ENCODE measurements around the gene KCNJ14.
A peak's percentile ranks its signal among the peaks of the same experiment; 100 is the strongest.

The KCNJ14 gene

DNA sequence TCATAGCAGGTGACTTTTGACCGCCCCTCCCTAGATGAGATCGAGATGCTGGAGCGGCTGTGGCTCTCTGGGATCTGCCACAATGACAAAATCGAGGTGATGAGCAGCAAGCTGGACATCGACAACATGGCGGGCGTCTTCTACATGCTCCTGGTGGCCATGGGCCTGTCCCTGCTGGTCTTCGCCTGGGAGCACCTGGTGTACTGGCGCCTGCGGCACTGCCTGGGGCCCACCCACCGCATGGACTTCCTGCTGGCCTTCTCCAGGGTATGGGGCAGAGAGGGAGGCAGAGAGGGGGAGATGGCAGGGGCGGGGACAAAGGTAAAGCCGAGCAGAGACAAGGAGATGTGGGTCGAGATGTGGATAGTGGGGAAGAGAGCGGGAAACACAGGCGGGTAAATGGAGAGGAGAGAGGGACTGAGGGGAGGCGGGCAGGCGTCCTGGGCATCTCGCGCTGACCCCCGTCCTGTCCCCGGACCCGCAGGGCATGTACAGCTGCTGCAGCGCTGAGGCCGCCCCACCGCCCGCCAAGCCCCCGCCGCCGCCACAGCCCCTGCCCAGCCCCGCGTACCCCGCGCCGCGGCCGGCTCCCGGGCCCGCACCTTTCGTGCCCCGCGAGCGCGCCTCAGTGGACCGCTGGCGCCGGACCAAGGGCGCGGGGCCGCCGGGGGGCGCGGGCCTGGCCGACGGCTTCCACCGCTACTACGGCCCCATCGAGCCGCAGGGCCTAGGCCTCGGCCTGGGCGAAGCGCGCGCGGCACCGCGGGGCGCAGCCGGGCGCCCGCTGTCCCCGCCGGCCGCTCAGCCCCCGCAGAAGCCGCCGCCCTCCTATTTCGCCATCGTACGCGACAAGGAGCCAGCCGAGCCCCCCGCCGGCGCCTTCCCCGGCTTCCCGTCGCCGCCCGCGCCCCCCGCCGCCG is 13.0 kb upstream of the KCNJ14 start:
- DNase-seq (no peak), ATAC-seq (no peak)
- Mint-ChIP-seq H3K4me3 (peak overlapping the region in 1 of 2 donors; percentile 49), H3K9me3 (no peaks in the 10 kb centered on the region), H3K27ac (no peak overlapping the region), H3K4me1 (peaks cover 39% of the 10 kb centered on the region), H3K27me3 (peaks cover 33% of the 10 kb centered on the region)

DNA sequence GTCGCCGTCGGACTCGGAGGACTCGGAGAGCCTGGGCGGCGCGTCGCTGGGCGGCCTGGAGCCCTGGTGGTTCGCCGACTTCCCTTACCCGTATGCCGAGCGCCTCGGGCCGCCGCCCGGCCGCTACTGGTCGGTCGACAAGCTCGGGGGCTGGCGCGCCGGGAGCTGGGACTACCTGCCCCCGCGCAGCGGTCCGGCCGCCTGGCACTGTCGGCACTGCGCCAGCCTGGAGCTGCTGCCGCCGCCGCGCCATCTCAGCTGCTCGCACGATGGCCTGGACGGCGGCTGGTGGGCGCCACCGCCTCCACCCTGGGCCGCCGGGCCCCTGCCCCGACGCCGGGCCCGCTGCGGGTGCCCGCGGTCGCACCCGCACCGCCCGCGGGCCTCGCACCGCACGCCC is 12.1 kb upstream of the KCNJ14 start:
- H3K9me3 Mint-ChIP-seq, result no peaks in the 10 kb centered on the region
- H3K4me1 Mint-ChIP-seq, result peaks cover 48% of the 10 kb centered on the region
- no peak overlapping the region for H3K4me3 Mint-ChIP-seq
- H3K27me3 Mint-ChIP-seq, result peaks cover 33% of the 10 kb centered on the region
- DNase-seq (no peak), ATAC-seq (no peak)
- no peak overlapping the region for H3K27ac Mint-ChIP-seq

DNA sequence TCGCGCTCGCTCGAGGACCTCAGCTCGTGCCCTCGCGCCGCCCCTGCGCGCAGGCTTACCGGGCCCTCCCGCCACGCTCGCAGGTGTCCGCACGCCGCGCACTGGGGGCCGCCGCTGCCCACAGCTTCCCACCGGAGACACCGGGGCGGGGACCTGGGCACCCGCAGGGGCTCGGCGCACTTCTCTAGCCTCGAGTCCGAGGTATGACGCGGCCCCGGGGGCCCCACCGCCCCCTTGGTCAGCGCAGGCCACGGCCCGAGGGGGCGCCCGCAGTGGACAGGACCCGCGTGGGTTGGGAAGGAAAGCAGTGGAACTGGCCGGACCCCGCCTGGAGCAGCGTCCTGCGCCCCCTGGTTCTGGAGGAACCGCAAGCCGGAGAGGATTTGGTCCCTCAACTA is 11.6 kb upstream of the KCNJ14 start:
- no peak overlapping the region for H3K27ac Mint-ChIP-seq
- peak overlapping the region in 1 of 2 donors; percentile 98 for H3K4me3 Mint-ChIP-seq
- ATAC-seq, result no peak
- no peak for DNase-seq
- peaks cover 33% of the 10 kb centered on the region for H3K27me3 Mint-ChIP-seq
- no peaks in the 10 kb centered on the region for H3K9me3 Mint-ChIP-seq
- peaks cover 53% of the 10 kb centered on the region for H3K4me1 Mint-ChIP-seq

DNA sequence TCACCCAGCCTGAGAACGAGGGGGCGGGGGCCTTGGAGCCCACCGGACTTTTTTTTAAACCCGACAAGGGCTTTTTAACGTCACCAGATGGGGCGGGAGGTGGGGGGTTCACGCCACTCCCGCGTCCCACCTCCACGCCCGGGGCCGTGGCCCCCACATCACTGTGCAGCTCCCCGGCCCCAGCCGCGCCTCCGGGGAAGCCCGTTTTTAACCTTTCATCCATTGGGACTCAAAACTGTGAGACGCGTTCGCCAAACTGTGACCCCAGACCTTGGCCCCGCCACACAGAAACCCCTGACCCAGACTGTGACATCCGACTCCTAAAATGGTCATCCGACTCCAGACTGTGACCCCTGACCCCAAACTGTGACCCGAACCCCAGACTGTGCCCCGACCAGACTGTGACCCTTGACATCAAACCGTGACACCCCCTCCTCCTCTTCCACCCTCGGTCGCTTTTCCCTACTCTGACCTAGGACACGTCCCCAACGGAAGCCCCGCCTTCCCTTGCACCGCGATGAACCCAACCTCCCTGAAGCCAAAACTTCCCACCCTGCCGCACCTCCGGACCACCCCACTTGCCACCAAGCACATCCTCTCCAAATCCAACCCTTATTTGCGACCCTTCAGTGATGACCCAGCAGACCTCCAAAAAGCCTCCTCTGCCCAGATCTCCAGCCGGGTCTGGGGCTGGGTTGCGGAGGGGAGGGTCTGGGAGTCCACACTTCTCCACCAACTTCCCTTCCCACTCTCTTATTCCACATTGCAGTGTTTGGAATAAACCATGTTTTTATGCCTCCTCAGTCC is 11.0 kb upstream of the KCNJ14 start:
- ATAC-seq (no peak), DNase-seq (no peak)
- Mint-ChIP-seq H3K4me3 (peak overlapping the region; percentile 82 to 98), H3K4me1 (peaks cover 55% of the 10 kb centered on the region), H3K27me3 (peaks cover 33% of the 10 kb centered on the region), H3K9me3 (no peaks in the 10 kb centered on the region), H3K27ac (peak overlapping the region; percentile 1 to 81)

DNA sequence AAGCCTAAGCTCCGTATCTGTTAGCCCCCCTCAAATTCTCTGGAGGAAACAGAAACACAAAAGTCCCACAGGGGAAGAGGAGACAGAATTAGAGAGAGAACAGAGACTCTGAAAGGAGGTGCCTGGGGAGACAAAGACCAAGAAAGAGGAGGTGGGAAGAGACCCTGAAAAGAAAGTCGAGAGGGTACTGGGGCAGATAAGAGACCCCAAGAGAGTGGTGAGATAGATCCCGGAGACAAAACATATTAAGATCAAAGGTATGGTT is 10.5 kb upstream of the KCNJ14 start:
- Mint-ChIP-seq H3K4me3 (peak overlapping the region; percentile 82 to 98), H3K4me1 (peaks cover 55% of the 10 kb centered on the region), H3K27ac (peak overlapping the region in 1 of 2 donors; percentile 81), H3K27me3 (peaks cover 33% of the 10 kb centered on the region), H3K9me3 (no peaks in the 10 kb centered on the region)
- DNase-seq (no peak), ATAC-seq (no peak)

DNA sequence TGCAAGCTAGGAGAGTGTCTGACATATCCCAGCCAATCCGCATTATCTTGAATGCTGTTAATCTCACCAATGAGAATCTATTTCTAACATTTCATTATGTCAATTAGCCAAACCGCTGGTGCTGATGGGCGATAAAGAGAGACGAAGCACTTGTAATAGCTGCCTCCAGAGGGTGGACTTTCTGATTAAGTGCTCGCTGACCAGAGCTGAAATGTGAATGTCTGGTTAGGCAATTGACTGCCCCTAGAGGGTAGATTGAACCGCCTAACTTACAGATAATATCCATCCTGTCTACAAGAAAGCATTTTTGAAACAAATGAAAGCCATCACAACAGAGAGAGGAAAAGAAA is 10.1 kb upstream of the KCNJ14 start:
- ATAC-seq (peak; percentile 33), DNase-seq (no peak)
- H3K4me3 Mint-ChIP-seq, result peak overlapping the region; percentile 82 to 98
- peak overlapping the region; percentile 96 to 98 for H3K27ac Mint-ChIP-seq
- peaks cover 33% of the 10 kb centered on the region for H3K27me3 Mint-ChIP-seq
- H3K9me3 Mint-ChIP-seq, result no peaks in the 10 kb centered on the region
- H3K4me1 Mint-ChIP-seq, result peaks cover 55% of the 10 kb centered on the region

DNA sequence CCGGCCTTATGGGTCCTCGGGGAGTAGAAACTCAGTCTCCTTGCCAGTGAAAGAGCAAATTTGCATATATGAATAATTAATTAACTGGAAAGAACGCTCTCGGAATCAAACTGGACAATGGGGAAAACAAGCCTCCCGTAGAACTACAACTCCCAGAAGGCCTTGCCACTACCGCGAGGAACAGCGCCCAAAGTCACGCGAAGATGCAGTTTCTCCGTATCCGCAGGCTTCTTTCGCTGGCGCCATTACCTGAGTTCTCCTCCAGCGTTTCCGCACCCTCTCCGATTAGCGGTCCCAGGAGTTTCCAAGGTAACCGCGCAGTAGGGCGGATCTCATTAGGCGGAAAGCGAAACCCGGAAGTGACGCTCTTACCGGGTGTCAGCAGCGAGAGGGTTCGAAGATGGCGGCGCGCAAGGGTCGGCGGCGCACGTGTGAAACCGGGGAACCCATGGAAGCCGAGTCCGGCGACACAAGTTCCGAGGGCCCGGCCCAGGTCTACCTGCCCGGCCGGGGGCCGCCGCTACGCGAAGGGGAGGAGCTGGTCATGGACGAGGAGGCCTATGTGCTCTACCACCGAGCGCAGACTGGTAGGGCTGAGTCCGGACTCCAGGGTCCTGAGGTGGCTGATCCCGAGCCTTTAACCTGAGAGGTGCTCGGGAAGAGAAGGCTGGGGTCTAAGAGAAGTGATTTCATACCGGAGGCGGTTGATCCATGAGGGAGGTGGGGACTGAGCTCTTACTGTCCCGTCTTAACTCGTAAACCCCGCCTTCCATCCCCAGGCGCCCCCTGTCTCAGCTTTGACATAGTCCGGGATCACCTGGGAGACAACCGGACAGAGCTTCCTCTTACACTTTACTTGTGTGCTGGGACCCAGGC is 9.5 kb upstream of the KCNJ14 start, which contains the start of gene GRWD1:
Gene GRWD1 (plus strand): TSS at position 378 of the 876 bp plus-strand sequence. CDS start 23 bp downstream, at position 401.
- Mint-ChIP-seq H3K27ac (peak within 1 kb of the TSS; percentile 96 to 98), H3K4me1 (peaks cover 55% of the 10 kb centered on the region), H3K9me3 (no peaks in the 10 kb centered on the region), H3K4me3 (peak within 1 kb of the TSS; percentile 82 to 98), H3K27me3 (peaks cover 30% of the 10 kb centered on the region)
- ATAC-seq, result peak; percentile 94
- peak; percentile 91 to 97 for DNase-seq

DNA sequence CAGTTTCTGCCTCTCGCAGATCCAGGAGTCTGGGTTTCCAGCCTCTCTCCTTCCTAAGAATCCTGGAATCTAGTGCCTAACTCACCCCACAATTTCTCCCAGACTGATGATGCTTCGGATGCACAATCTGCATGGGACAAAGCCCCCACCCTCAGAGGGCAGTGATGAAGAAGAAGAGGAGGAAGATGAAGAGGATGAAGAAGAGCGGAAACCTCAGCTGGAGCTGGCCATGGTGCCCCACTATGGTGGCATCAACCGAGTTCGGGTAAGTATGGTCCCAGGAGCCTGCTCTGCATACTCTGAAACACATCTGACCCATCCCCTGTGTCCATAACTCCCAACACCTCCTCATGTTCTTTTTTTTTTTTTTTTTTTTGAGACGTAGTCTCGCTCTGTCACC is 8.8 kb upstream of the KCNJ14 start:
- Mint-ChIP-seq H3K27ac (peak overlapping the region; percentile 96 to 98), H3K27me3 (peaks cover 23% of the 10 kb centered on the region), H3K9me3 (no peaks in the 10 kb centered on the region), H3K4me3 (peak overlapping the region; percentile 82 to 98), H3K4me1 (peaks cover 55% of the 10 kb centered on the region)
- no peak for ATAC-seq
- DNase-seq, result no peak

DNA sequence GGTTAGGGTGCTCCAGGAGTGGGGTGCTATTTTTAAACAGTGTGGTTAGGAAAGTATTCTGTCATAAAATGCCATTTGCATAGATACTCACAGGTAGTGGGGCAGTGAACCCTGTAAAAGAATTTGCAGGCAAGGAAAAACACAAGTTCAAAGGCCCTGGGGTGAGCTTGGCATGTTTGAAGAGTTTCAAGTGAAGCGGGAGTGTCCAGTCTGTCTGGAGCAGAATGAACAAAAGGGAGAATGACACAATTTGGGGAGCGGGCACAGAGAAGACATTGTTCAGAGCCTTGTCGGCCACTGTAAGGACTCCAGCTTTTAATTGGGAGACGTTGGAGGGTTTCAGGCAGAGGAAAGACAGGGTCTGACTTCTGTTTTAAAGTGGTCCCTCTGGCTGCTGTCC is 6.8 kb upstream of the KCNJ14 start:
- peaks cover 13% of the 10 kb centered on the region for H3K27me3 Mint-ChIP-seq

DNA sequence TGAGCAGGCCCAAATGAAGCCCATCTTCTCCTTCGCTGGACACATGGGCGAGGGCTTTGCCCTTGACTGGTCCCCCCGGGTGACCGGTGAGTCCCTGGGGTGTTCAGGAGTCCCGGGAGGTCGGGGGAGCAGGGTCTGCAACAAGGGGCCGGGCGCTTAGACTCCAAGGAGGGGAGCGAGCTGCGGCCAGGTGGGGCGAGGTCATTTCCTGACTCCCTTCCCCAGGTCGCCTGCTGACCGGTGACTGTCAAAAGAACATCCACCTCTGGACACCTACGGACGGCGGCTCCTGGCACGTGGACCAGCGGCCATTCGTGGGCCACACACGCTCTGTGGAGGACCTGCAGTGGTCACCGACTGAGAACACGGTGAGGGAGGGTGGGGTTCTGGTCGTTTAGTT is 4.9 kb upstream of the KCNJ14 start:
- DNase-seq (no peak), ATAC-seq (no peak)
- peaks cover 53% of the 10 kb centered on the region for H3K4me1 Mint-ChIP-seq

More for the DNA sequence above, 6.8 kb upstream of the KCNJ14 start:
- H3K9me3 Mint-ChIP-seq, result no peaks in the 10 kb centered on the region
- no peak overlapping the region for H3K4me3 Mint-ChIP-seq
- ATAC-seq (no peak), DNase-seq (no peak)
- H3K27ac Mint-ChIP-seq, result no peak overlapping the region
- H3K4me1 Mint-ChIP-seq, result peaks cover 50% of the 10 kb centered on the region

DNA sequence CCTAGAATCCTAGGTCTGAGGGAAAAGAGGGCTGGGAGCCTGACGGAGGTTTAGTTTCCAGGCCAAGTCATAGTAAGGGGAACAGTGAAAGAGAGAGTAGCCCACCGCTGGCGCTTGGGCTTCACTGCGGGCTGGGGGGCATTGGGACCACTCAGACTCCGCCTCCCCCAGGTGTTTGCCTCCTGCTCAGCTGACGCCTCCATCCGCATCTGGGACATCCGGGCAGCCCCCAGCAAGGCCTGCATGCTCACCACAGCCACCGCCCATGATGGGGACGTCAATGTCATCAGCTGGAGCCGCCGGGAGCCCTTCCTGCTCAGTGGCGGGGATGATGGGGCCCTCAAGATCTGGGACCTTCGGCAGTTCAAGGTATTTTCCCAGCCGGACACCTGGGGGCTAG is 4.5 kb upstream of the KCNJ14 start:
- Mint-ChIP-seq H3K9me3 (no peaks in the 10 kb centered on the region), H3K27ac (no peak overlapping the region), H3K27me3 (no peaks in the 10 kb centered on the region), H3K4me3 (no peak overlapping the region), H3K4me1 (peaks cover 54% of the 10 kb centered on the region)
- DNase-seq, result no peak
- no peak for ATAC-seq

More for the DNA sequence above, 4.9 kb upstream of the KCNJ14 start:
- Mint-ChIP-seq H3K4me3 (no peak overlapping the region), H3K9me3 (no peaks in the 10 kb centered on the region), H3K27me3 (no peaks in the 10 kb centered on the region), H3K27ac (no peak overlapping the region)

DNA sequence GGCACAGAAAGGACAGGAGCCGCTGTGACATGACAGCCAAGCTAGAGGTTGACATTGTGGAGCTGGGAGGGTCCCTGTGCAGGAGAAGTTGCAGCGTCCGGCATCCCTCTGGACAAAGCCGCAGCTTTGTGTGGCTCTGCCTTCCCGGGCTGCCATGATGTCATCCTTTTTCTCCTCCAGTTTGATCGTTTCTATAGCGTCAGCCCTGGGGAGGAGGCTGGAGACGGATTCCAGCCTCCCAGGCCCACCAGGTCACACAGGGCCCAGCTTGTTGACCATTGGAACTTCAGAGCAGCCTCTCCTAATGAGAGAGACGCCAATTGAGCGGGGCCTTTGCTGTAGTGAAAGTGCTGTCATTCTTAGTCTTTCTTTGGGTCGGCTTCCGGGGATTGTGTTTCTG is 3.8 kb upstream of the KCNJ14 start:
- Mint-ChIP-seq H3K27ac (no peak overlapping the region), H3K4me3 (no peak overlapping the region), H3K27me3 (no peaks in the 10 kb centered on the region), H3K4me1 (peaks cover 51% of the 10 kb centered on the region), H3K9me3 (no peaks in the 10 kb centered on the region)
- ATAC-seq, result no peak
- DNase-seq, result no peak

DNA sequence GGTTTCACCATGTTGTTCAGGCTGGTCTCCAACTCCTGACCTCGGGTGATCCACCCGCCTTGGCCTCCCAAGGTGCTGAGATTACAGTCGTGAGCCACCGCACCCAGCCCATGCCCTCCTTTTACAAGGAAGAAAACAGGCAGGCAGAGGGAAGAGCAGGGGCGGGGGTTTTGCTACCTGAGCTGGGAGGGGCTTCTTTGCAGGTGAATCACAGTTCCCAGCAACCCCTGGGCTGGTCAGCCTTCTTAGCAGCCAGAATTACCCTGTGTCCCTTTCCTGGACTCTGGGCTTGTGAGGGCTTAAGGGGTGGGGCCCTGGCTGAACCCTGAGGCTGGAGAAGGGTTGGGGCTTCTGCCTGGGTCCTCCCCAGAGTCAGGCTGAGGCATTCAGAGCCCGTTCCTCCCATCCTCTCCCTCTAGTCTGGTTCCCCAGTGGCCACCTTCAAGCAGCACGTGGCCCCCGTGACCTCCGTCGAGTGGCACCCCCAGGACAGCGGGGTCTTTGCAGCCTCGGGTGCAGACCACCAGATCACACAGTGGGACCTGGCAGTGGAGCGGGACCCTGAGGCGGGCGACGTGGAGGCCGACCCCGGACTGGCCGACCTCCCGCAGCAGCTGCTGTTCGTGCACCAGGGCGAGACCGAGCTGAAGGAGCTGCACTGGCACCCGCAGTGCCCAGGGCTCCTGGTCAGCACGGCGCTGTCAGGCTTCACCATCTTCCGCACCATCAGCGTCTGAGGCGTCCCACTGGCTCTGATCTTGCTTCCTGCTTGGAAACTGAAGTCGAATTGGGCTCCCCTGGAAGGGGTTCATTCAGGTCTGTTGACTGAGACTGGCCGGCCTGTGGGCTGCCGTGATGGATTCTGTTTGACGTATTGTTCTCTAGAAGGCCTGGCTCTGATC is 2.8 kb upstream of the KCNJ14 start:
- Mint-ChIP-seq H3K27ac (no peak overlapping the region), H3K4me1 (peaks cover 43% of the 10 kb centered on the region), H3K4me3 (no peak overlapping the region), H3K9me3 (no peaks in the 10 kb centered on the region), H3K27me3 (no peaks in the 10 kb centered on the region)
- DNase-seq (no peak), ATAC-seq (no peak)

DNA sequence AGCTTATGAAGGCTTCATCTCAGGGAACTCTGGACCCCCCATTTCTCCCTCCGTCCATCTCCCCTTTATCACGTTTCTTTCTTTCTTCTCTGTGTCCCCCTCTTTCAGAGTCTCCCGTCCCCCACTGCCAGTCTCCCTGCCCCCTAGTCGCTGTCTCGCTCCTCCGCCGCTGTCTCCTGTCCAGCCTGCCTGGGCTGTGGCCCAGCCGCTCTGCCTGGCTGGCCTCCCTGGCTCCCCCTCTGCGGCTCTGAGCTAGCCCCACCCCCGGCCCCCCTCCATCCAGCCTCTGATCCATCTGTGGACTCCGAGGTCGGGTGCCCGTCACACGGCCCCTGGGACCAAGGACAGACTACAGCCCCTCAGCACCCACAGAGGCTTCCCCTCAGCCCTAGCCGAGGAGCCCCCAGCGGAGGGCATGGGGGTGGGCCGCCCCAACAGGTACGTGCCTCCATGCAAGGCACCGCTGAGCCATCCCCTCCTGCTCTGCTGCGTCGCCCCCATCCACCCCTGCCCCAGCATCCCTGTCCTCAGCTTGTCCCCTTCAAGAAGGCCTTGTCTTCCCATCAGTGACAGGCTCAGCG is 1.1 kb upstream of the KCNJ14 start:
- Mint-ChIP-seq H3K4me3 (no peak overlapping the region), H3K4me1 (peaks cover 28% of the 10 kb centered on the region), H3K27me3 (no peaks in the 10 kb centered on the region), H3K9me3 (no peaks in the 10 kb centered on the region), H3K27ac (peak overlapping the region; percentile 28 to 52)
- ATAC-seq (peak; percentile 33), DNase-seq (no peak)
